ENCODE measurements around the gene DGKI.
"Not testable (repeated sequence)": the region's sequence is repeated elsewhere in the genome, so short reads cannot be mapped to it uniquely, and the experiment has no call there.

The DGKI gene

DNA sequence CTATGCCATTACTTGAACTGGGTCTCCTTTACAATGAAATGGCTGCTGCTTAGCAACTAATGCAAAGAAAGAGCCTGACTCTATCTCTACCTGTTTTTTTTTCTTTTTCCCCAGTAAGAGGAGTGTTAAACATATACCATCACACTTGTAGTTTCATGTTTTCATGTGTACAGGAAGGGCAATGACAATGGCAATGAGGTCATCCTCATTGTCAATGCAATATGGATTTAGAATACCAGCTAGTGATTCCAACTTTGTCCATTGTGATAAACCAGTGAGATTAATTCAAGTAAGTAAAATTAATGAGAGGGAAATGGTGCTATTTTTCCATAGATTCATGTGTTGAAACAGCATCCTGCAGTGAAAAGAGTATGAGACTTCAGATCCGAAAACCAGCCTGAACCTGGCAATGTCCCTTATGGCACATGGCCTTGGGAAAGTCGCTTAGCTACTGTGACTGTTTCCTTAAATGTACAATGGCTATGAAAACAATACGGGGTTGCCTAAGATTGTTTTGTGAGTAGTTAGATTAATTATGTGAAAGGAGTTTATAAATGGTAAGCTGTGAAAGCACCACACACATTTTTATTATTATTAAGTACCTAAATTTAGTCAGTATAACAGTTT lies 11.2 kb downstream of the DGKI start:
- no peak for DNase-seq (ENCODE audit: low spot score)

GRCh38 chr7:137834552-137834951 lies 12.2 kb downstream of the DGKI start:
- DNase-seq (ENCODE audit: low spot score), result no peak

DNA sequence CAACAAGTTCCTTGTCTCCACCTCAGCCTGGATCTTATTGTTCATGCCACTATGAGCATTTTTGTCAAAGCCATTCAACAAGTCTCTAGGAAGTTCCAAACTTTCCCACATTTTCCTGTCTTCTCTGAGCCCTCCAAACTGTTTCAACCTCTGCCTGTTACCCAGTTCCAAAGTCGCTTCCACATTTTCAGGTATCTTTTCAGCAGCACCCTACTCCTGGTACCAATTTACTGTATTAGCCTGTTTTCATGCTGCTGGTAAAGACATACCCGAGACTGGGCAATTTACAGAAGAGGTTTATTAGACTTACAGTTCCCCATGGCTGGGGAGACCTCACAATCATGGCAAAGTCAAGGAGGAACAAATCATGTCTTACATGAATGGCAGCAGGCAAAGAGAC lies 13.8 kb downstream of the DGKI start:
- DNase-seq (ENCODE audit: low spot score), result not testable (repeated sequence)

DNA sequence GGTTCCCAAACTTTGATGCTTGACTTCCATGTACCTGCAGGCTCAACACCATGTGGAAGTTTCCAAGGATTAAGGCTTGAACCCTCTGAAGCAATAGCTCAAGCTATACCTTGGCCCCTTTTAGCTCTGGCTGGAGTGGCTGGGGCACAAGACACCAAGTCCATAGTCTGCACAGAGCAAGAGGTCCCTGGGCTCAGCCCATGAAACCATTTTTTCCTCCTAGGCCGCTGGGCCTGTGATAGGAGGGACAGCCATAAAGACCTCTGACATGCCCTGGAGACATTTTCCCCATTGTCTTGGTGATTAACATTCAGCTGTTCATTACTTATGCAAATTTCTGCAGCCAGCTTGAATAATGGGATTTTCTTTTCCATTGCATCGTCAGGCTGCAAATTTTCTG lies 14.4 kb downstream of the DGKI start:
- DNase-seq (ENCODE audit: low spot score), result no peak

DNA sequence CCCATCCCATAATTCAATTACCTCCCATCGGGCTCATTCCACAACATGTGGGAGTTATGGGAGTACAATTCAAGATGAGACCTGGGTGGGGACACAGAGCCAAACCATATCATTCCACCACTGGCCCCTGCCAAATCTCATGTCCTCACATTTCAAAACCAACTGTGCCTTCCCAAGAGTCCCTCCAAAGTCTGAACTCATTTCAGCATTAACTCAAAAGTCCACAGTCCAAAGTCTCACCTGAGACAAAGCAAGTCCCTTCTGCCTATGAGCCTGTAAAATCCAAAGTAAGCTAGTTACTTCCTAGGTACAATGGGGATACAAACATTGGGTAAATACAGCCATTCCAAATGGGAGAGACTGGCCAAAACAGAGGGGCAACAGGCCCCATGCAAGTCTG lies 15.2 kb downstream of the DGKI start:
- not testable (repeated sequence) for DNase-seq (ENCODE audit: low spot score)

- DNase-seq (ENCODE audit: low spot score), result no peak
Observed at GRCh38 chr7:137829337-137829992, 17.3 kb downstream of the DGKI start.

GRCh38 chr7:137828456-137828855 lies 18.3 kb downstream of the DGKI start:
- no peak for DNase-seq (ENCODE audit: low spot score)

DNA sequence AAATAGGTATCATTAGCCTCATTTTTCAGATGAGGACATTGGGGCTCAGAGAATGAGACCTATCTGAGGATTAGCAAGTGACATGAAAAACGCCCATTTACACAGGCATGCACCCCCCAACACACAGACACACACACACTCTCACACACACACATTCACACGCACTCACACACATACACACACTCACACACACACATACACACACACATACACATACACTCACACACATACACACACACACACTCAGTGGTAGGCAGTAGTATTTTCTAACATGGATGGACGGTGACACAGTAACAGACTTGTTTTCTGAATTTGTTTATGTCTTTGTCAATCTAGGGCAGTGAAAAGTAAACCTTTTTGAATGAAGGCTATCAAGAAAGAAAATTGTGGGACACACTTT lies 21.3 kb downstream of the DGKI start:
- no peak for DNase-seq (ENCODE audit: low spot score)

DNA sequence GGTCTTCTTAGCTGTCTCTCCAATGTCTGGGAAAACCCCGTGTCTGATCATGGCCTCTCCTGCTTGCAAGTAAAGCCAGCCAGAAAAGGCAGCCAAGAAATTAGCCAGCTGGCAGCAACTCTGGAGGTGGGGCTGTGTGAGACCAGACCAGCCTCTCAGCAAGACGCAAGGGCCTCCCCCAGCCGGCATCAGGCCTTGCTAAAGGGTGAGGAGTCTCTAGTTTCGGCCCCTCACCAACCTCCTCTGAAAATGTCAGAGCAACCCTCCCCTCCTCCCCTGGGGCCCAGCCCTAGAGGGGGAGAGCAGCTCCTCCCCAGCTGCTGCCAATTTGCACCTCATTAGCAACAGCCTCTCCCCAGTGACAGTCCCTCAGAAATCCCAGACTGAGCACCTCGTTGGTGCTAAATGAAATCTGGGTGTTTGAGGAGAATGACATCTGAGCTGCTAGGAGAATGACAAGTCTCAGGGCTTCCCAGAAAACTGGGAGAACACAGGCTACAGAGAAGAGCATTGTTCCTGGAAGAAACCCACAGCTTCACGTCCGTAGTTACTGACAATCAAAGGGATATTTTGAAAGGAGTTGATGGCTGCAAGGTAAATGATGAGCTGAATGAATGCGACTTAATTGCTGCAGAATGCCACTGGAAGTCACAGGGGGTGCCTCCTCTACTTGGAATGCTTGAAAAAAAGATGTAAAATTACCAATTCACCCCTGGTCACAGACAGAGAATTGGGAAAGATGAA lies 25.9 kb downstream of the DGKI start:
- no peak for DNase-seq (ENCODE audit: low spot score)

- DNase-seq (ENCODE audit: low spot score), result no peak
Observed at GRCh38 chr7:137820156-137820555, 26.6 kb downstream of the DGKI start.

DNA sequence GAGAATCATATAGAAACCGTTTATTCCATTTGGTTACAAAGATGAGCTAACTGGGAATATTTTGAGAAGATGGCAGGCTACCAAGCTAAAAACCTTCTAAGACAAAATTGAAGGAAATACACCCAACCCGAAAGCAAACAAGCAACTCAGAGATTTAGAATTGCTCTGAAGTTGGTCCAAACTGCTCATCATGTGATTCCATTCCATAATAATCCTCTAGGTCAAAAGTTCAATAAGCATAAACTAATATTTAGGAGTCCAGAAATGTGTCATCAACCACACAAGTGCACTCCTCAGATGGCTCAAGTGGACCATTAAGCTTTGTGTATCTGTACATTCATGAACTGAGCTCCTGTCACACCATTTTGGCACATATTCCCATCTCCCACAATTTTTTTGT lies 28.7 kb downstream of the DGKI start:
- no peak for DNase-seq (ENCODE audit: low spot score)

GRCh38 chr7:137816696-137817320 lies 30.0 kb downstream of the DGKI start:
- DNase-seq (ENCODE audit: low spot score), result no peak

DNA sequence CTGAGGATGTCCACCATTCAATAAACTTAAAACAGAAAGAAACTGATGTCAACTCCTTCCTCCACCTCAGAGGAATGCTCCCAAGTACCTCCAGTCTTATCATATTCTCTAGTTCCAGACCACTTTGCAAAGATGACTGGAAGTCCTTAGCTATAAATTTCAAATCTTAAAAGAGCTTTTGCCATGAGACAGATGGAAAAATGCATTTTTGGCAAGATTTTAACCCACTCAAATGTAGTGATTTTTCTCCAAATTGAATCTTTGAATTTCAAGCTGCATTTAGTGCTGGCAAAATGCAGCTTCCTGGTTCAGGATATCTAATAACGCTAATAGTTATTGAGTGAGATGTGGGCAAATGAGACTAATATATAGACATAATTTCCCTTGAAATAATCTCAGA lies 33.2 kb downstream of the DGKI start:
- no peak for DNase-seq (ENCODE audit: low spot score)

- no peak for DNase-seq (ENCODE audit: low spot score)
Observed at GRCh38 chr7:137810248-137810647, 36.5 kb downstream of the DGKI start.

DNA sequence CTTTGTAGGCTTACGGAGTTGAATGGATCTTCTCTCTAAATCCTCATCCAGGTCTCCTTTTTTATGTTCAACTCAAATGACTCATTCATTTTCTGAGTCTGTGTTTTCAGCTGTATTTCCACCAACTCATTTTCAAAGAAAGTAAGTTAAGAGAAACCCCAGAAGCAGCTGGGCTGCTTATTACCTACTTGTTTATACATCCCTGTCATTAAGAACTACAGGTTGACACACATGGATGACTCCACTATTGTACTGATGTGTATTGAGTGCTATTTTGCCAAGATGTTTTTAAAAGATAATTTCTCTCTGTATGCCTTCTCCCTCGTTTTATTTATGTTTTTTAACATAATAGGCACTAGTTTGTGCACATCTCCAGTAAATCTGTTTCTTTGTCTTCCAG lies 41.9 kb downstream of the DGKI start:
- no peak for DNase-seq (ENCODE audit: low spot score)

GRCh38 chr7:137801491-137801890 lies 45.3 kb downstream of the DGKI start:
- DNase-seq (ENCODE audit: low spot score), result no peak

DNA sequence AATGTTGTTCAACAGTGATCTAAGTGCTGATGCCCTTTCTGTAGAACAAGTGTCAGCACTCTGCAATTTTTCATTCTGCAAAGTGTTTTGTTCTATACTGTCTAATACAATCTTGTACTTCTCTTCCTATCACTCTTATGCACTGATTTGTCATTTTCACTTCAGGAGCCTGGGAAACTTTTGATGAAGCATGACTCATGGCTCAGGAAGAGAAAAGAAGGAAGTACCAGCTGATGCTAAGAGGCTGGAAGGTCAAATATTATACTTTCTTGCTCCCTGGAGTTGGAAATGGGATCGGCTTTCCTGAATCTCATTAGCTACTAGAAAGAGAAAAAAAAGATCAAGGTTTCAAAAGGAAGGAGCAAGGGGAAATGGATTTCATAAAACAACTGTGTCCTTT lies 45.8 kb downstream of the DGKI start:
- DNase-seq (ENCODE audit: low spot score), result no peak

DNA sequence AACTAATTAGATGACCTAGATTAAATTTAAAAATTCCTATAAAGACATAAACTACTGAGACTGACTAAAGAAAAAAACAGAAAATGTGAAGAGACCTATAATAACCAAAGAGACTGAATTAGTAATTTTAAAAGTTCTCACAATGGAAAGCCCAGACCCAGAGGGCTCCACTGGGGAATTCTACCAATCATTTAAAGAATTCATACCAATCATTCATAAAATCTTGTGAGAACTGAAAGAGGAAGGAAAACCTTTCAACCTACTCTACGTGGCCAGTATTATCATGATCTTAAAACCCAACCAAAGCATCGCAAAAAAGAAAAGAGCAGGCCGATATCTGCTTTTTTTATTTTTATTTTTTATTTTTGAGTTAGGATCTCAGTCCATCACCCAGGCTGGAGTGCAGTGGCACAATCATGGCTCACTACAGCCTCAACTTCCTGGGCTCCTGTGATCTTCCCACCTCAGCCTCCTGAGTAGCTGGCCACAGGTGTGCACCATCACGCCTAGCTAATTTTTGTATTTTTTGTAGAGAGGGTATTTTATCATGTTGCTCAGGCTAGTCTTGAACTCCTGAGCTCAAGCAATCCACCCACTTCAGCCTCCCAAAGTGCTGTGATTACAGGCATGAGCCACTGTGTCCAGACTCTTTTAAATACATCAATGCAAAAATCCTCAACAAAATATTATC lies 48.6 kb downstream of the DGKI start:
- DNase-seq (ENCODE audit: low spot score), result no peak

DNA sequence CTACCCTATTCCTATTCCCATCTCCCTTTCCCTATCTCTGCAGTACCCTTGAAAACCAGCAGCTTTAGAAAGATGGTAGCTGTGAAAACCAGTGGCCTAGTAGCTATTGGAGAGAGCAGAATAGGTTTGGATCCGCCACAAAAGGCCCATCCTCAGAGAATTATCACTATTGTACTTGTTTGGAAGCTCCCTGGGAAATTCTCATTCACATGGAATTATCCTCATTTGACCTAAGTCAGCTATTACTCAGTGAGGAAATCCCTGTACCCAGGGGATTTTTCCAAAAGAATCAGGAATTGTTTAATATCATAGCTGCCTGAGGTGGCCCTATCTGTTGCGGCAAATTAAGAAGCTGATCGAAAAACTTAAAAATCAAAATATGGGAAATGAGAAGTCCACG lies 51.6 kb downstream of the DGKI start:
- no peak for DNase-seq (ENCODE audit: low spot score)

GRCh38 chr7:137791930-137792329 lies 54.8 kb downstream of the DGKI start:
- DNase-seq (ENCODE audit: low spot score), result no peak

- DNase-seq (ENCODE audit: low spot score), result no peak
Observed at GRCh38 chr7:137790828-137791227, 55.9 kb downstream of the DGKI start.

DNA sequence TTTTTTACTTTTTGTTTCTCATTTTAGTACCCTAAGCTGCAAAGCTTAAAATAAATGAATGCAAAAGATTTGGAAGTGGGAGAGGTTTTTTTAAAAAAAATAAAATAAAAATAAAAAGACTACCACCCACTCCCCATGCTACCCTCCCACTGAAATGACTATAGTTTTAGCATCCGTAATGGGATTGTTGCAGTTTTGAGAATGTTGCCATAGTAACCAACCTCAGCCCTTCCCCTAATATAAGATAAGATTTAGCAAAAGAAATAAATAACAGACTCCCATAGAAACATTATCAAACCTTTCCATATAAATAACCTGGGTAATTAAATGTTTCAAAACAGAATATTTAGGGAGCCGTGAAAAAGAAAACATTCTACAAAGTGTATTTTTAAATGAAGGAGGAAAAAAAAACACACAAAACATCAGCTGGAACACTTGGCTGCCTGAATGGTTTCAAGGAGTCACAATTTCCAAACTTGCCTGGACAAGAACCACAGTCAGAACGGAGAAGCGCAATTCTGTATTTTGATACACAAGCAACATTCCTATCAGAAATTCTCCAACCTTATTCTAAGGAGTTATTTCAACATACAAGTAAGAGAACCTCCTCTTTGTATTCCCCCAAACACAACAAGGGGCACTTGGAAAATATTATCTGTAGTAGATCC lies 57.4 kb downstream of the DGKI start:
- no peak for DNase-seq (ENCODE audit: low spot score)

All from HuH-7.5 (cell line).